CD4-positive, alpha-beta T cell treated with Interleukin-15 for 4 hours (primary cell): ENCODE data around the gene TAF9B.
A peak's percentile ranks its signal among the peaks of the same experiment; 100 is the strongest.
"Not testable (repeated sequence)": the region's sequence is repeated elsewhere in the genome, so short reads cannot be mapped to it uniquely, and the experiment has no call there.

Experiments used
- DNase-seq: peaks from one replicate; pipeline ENCODE4 v3.0.0-alpha.2; 2020; ENCODE audit warnings: low spot score

Gene TAF9B

GRCh38 chrX:78116365-78116764 lies 23.1 kb downstream of the TAF9B start:
- DNase-seq = no peak

DNA sequence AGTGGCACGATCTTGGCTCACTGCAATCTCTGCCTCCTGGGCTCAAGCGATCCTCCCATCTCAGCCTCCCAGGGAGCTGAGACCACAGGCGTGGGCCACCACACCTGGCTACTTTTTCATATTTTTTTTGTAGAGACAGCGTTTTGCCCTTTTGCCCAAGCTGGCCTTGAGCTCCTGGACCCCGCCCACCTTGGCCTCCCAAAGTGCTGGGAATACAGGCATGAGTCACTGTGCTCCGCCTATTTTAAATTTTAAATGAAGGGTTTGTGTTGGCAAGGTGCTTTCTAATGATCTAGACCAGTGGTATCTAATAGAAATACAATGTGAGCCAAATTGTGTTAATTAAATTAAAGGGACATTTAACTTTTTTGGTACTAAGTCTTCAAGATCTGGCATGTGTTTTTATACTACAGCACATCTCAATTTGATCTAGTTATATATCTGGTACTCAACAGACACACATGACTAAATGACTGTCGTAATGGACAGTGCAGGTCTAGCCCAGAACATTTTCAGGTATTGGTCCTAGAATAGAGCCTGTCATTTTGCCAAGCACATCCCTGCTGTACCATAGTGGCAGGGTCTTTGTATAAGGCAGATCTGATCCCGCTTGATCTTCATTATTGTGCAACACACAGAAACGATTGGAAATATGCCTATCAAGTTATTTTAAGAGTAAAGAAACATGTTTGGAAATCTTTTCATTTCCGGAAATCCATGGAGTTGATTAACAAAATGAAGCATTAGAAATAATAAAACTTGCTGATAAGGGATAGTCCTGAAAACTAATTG lies 28.1 kb downstream of the TAF9B start:
- DNase-seq = no peak

DNA sequence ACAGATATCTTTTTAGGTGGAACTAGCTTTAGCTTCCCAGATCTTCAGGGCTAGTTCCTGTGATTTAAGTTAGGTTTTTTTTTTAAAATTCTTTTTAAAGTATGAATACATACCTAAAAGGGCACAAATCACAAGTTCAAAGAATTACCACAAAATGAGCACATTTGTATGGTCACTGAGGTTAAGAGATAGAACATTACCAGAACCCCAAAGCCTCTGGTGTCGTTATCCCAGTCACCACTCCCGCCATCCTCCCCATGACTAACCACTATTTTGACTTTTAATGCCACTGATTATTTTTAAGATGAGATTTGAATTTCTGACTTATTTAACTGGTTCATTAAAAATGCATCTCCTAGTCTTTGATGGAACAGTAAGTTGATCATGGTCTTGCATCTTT lies 30.0 kb downstream of the TAF9B start:
- peak; percentile 53 for DNase-seq

DNA sequence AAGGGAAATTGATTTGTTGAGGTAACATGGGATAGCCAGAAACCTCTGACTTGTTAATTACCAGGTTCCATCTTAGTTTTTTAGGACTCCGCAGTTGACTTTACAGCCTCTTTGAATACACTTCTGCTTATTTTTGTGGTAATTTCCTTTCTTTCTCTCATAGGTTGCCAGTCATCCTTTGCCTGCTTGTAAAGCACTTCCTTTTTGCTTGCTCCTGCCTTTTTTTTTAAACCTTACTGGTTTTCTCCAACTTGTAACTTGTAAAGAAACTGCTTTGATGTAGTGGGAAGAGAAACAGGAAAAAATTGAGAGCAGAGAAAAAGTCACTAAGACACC lies 32.8 kb downstream of the TAF9B start:
- DNase-seq = no peak

- DNase-seq = no peak
Measured at GRCh38 chrX:78105944-78106650, 33.4 kb downstream of the TAF9B start.

DNA sequence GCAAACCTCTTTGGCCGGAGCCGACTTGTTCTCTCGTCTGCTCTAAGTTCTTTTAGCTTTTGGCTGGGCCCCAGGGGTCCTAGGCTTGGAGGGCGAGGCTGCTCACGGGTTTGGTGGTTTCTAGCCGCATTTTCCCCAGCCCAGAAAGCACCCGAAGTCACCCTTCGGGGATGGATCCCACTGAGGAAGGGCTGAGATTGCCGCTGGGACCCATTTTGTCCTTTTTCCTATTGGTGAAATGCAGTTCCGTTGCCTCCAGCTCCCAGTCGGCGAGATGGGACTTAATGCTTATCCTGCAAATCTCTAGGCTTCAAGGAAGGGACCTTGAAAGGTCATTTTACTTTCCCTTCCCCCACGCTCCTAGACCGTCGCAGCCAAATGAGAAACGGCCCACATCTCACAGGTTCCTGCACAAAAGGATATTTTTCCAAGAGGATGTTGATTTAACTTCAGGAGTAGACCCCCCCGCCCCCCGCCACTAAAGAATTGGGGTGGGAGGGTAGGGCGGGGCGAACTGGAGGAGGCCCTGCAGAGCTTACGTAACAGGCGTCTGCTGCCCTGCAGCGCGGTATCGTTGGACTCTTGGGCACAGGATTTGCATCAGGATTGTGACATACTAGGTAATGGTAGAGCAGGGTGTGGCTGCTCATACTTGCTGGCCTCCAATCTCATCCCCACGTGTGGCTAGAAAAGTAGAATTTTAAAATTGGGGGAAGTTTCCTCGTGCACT lies 34.8 kb downstream of the TAF9B start:
- peak; percentile 31 for DNase-seq

DNA sequence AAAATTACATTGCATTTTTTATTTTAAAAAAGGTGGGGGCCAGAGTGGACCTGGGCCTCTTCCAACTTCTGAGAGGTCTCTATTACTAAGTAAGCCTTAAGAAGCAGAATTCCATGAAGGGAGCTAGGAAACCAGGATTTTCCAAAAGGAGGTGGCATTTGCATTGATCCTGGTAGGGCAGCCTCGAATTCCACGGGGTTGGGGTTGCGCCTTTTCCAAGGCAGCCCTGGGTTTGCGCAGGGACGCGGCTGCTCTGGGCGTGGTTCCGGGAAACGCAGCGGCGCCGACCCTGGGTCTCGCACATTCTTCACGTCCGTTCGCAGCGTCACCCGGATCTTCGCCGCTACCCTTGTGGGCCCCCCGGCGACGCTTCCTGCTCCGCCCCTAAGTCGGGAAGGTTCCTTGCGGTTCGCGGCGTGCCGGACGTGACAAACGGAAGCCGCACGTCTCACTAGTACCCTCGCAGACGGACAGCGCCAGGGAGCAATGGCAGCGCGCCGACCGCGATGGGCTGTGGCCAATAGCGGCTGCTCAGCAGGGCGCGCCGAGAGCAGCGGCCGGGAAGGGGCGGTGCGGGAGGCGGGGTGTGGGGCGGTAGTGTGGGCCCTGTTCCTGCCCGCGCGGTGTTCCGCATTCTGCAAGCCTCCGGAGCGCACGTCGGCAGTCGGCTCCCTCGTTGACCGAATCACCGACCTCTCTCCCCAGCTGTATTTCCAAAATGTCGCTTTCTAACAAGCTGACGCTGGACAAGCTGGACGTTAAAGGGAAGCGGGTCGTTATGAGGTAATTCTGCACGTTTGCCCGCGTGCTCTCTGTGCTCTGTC lies 35.6 kb downstream of the TAF9B start, which contains the start of gene PGK1:
Gene PGK1, plus strand, starts transcription at position 626 of the 824 bp plus-strand sequence. Its CDS starts 93 bp downstream, at position 719.
- peak; percentile 95 for DNase-seq

- no peak for DNase-seq
Measured at GRCh38 chrX:78103001-78103622, 36.3 kb downstream of the TAF9B start.

DNA sequence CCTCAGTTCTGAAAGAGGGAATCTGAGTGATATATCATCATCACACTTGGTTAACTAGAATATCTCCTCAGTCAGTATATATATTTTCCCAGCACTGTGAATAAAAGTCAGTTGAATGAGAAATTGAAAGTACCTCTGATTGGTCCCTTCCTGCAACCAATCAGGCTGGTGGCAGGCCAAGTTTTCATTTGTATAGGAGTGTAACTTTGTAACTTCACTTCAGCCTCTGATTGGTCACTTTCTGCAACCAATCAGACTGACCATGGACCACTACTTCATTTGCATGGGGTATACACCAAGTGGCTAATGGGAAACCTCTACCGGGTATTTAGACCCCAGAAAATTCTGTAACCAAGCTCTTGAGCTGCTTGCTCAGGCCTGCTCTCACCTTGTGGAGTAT lies 37.4 kb downstream of the TAF9B start:
- no peak for DNase-seq

DNA sequence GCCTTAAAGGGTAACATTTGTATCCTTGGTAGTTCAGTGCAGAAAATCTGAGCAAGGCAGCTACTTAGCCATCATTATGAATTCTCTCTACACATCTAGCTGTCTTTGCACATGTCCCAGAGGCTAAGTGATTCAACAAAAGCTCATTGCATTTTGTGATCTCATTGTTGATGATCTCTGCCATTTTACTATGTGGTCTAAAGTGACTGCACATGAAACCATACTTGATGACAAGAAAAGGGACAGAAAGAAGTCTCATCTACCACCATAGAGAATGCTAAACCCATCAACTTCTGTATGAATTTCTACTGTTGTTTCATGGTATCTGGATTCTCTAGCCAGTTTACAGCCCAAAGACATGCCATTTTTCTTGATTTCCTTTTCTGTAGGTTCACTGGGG lies 41.3 kb downstream of the TAF9B start:
- DNase-seq = no peak

GRCh38 chrX:78092296-78092695 lies 47.2 kb downstream of the TAF9B start:
- DNase-seq = no peak

DNA sequence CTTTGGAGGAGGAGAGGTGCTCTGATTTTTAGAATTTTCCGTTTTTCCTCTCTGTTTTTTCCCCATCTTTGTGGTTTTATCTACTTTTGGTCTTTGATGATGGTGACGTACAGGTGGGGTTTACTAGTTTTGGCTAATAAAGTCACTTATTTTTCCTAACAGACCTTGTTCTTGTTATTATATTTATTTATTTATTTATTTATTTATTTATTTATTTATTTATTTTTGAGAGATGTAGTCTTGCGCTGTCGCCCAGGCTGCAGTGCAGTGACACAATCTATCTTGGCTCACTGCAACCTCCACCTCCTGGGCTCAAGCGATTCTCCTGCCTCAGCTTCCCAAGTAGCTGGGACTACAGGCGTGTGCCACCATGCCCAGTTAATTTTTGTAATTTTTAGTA lies 58.0 kb downstream of the TAF9B start:
- DNase-seq = not testable (repeated sequence)
